Measurements from ENCODE around the gene PROCA1. TPM values are rescaled to one million over a fixed set of nuclear protein-coding genes. Genes with fewer than 3 reads are reported as not detected.

Gene PROCA1
- total RNA-seq, 1 donor from 2014 or later = 3.4 TPM

DNA sequence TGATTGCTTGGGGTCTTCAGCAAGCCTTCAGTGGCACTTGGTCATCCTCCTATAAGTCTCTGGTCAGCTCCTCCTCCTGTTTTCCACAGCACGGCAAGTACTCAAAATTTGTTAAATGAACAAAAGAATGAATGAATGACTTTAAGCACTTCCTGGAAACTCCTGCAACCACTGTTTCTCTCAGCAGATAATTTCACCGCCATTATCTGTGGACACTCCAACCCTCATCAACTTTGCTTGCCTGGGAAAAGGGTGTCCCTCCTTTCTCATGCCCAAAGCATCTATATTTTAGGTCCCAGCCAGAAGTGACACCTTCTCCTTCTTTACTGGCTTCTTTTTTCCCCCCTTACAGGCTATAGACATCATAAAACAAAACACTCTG lies 4.4 kb downstream of the PROCA1 start:
- no peaks in the 10 kb centered on the region for H3K9me3 ChIP-seq (ENCODE audit: insufficient read depth, low read depth, low read length)
- Mint-ChIP-seq H3K4me3 (ENCODE audit: unreplicated experiment) (no peak overlapping the region), H3K4me1 (ENCODE audit: low read depth, unreplicated experiment) (peaks cover 4% of the 10 kb centered on the region), H3K27ac (ENCODE audit: unreplicated experiment) (no peak overlapping the region), H3K36me3 (ENCODE audit: low read depth, unreplicated experiment) (peaks cover 13% of the 10 kb centered on the region), H3K9me3 (ENCODE audit: unreplicated experiment) (no peaks in the 10 kb centered on the region), H3K27me3 (ENCODE audit: low read depth, unreplicated experiment) (no peaks in the 10 kb centered on the region)
- H3K27ac ChIP-seq (ENCODE audit: low read depth, low read length) = no peak overlapping the region
- peaks cover 11% of the 10 kb centered on the region for H3K36me3 ChIP-seq (ENCODE audit: insufficient read depth, low read length)
- no peak overlapping the region for H2AFZ ChIP-seq (ENCODE audit: low read depth, low read length)
- no peak for FAIRE-seq
- TF ChIP-seq CTCF (IDR thresholded peaks at IDR 0.05; ENCODE audit: insufficient read depth, low read depth, low read length) (no peak), EZH2 (IDR thresholded peaks at IDR 0.05; ENCODE audit: insufficient read depth, low read length) (no peak)
- H3K4me3 ChIP-seq (ENCODE audit: insufficient read depth, low read depth, low read length) = no peak overlapping the region
- no peak overlapping the region for H3K9ac ChIP-seq (ENCODE audit: low read length)
- peaks cover 4% of the 10 kb centered on the region for H3K79me2 ChIP-seq (ENCODE audit: insufficient read depth, low read length)
- no peak overlapping the region for H3K4me2 ChIP-seq (ENCODE audit: low read length)
- H3K27me3 ChIP-seq (ENCODE audit: insufficient read depth, low read length) = no peaks in the 10 kb centered on the region
- DNase-seq (ENCODE audit: low read depth) = no peak
- peaks cover 12% of the 10 kb centered on the region for H3K4me1 ChIP-seq (ENCODE audit: insufficient read depth, low read length)
- peaks cover 19% of the 10 kb centered on the region for H4K20me1 ChIP-seq (ENCODE audit: insufficient read depth, low read length)

- Mint-ChIP-seq H3K36me3 (ENCODE audit: low read depth, unreplicated experiment) (peaks cover 16% of the 10 kb centered on the region), H3K4me1 (ENCODE audit: low read depth, unreplicated experiment) (peaks cover under 1% of the 10 kb centered on the region), H3K27ac (ENCODE audit: unreplicated experiment) (peak overlapping the region; percentile 58), H3K9me3 (ENCODE audit: unreplicated experiment) (no peaks in the 10 kb centered on the region), H3K4me3 (ENCODE audit: unreplicated experiment) (no peak overlapping the region), H3K27me3 (ENCODE audit: low read depth, unreplicated experiment) (no peaks in the 10 kb centered on the region)
- no peak for TF ChIP-seq EZH2 (IDR thresholded peaks at IDR 0.05; ENCODE audit: insufficient read depth, low read length)
- TF ChIP-seq CTCF (IDR thresholded peaks at IDR 0.05; ENCODE audit: insufficient read depth, low read depth, low read length) = no peak
- Histone ChIP-seq H3K4me3 (ENCODE audit: insufficient read depth, low read depth, low read length) (no peak overlapping the region), H4K20me1 (ENCODE audit: insufficient read depth, low read length) (peaks cover 21% of the 10 kb centered on the region), H3K4me2 (ENCODE audit: low read length) (no peak overlapping the region), H3K9me3 (ENCODE audit: insufficient read depth, low read depth, low read length) (no peaks in the 10 kb centered on the region), H3K36me3 (ENCODE audit: insufficient read depth, low read length) (peaks cover 12% of the 10 kb centered on the region), H3K27me3 (ENCODE audit: insufficient read depth, low read length) (no peaks in the 10 kb centered on the region), H3K79me2 (ENCODE audit: insufficient read depth, low read length) (peaks cover 4% of the 10 kb centered on the region), H2AFZ (ENCODE audit: low read depth, low read length) (no peak overlapping the region), H3K27ac (ENCODE audit: low read depth, low read length) (no peak overlapping the region), H3K9ac (ENCODE audit: low read length) (no peak overlapping the region), H3K4me1 (ENCODE audit: insufficient read depth, low read length) (peaks cover 9% of the 10 kb centered on the region)
- FAIRE-seq (no peak), DNase-seq (ENCODE audit: low read depth) (no peak)
Measured at GRCh38 chr17:28706471-28707338, 5.0 kb downstream of the PROCA1 start.
